ENCODE data around the gene RADIL.
"Not testable (repeated sequence)": the region's sequence is repeated elsewhere in the genome, so short reads cannot be mapped to it uniquely, and the experiment has no call there.

RADIL gene

GRCh38 chr7:4816419-4817080 is 67.0 kb downstream of the RADIL start:
- in situ Hi-C loops (cut with MboI; ENCODE audit: low sequenced_read_pairs) = no loop called here

- in situ Hi-C loops (cut with MboI; ENCODE audit: low sequenced_read_pairs) = no loop called here
Observed at GRCh38 chr7:4815609-4816418, 67.7 kb downstream of the RADIL start.

GRCh38 chr7:4815121-4815520 is 68.4 kb downstream of the RADIL start:
- in situ Hi-C loops (cut with MboI; ENCODE audit: low sequenced_read_pairs) = no loop called here

- in situ Hi-C loops (cut with MboI; ENCODE audit: low sequenced_read_pairs) = no loop called here
Observed at GRCh38 chr7:4814433-4814832, 69.1 kb downstream of the RADIL start.

GRCh38 chr7:4809666-4810065 is 73.8 kb downstream of the RADIL start:
- in situ Hi-C loops (cut with MboI; ENCODE audit: low sequenced_read_pairs) = no loop called here

DNA sequence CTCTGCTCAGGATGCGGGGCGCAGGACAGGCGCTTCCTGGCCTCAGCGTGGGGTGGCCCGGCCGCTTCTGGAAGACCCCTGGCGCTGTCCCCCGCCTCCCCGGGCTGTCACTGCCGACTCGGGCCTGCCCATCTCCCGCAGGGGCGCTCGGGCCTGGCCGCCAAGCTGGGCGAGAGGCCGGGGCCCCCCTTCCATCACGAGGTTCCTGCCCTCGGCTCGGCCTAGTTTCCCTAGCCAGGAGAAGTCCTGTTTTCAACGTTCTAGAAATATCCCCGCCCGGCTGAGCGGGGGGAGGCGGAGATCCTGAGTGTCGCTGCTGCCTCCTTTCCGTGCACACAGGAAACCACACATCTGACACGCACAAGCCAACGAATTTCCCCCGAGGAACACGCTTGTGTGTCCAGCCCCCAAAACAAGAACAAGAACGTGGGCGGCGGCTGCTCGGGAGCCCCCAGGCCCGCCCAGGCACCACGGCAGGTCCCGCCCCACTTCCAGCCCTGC is 74.4 kb downstream of the RADIL start:
- in situ Hi-C loops (cut with MboI; ENCODE audit: low sequenced_read_pairs) = no loop called here

GRCh38 chr7:4808565-4808964 is 75.0 kb downstream of the RADIL start:
- in situ Hi-C loops (cut with MboI; ENCODE audit: low sequenced_read_pairs) = no loop called here

GRCh38 chr7:4808026-4808425 is 75.5 kb downstream of the RADIL start:
- in situ Hi-C loops (cut with MboI; ENCODE audit: low sequenced_read_pairs) = no loop called here

DNA sequence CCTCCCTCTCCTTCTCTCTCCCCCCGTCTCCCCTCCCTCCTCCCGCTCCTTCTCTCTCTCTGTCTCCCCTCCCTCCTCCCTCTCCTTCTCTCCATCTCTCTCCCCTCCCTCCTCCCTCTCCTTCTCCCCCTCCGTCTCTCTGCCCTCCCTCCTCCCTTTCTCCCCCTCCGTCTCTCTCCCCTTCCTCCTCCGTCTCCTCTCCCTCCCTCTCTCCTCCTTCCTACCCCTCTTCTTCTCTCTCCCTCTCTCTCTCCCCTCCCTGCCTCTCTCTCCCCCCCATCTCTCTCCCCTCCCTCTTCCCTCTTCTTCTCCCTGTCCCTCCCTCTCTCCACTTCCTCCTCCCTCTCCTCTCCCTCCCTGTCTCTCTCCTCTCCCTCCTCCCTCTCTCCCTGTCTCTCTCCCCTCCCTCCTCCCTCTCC is 75.9 kb downstream of the RADIL start:
- in situ Hi-C loops (cut with MboI; ENCODE audit: low sequenced_read_pairs) = no loop called here

- in situ Hi-C loops (cut with MboI; ENCODE audit: low sequenced_read_pairs) = no loop called here
Observed at GRCh38 chr7:4806983-4807597, 76.4 kb downstream of the RADIL start.

- in situ Hi-C loops (cut with MboI; ENCODE audit: low sequenced_read_pairs) = no loop called here
Observed at GRCh38 chr7:4805984-4806300, 77.6 kb downstream of the RADIL start.

GRCh38 chr7:4805110-4805983 is 78.2 kb downstream of the RADIL start:
- in situ Hi-C loops (cut with MboI; ENCODE audit: low sequenced_read_pairs) = no loop called here

GRCh38 chr7:4803397-4804241 is 79.9 kb downstream of the RADIL start:
- in situ Hi-C loops (cut with MboI; ENCODE audit: low sequenced_read_pairs) = no loop called here

GRCh38 chr7:4802577-4802976 is 80.9 kb downstream of the RADIL start:
- in situ Hi-C loops (cut with MboI; ENCODE audit: low sequenced_read_pairs) = not testable (repeated sequence)

DNA sequence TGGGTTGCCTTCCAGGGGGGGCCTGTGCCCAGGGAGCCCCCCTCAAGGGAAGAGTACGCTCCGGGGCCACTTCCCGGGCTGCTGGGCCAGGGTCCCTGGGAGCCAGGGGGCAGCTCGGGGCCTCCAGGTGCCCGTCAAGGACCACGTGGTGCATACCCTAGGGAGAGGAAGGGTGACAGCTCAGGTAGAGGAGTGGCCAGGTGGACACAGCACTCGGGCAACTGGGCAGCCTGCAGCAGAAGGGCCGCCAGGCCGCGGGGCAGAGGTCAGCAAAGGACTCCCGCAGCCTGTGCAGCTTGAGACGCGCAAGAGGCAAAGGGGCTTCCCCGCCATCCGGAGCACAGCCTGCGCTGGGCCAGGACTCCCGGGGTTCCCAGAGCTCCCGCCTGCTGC is 81.7 kb downstream of the RADIL start:
- in situ Hi-C loops (cut with MboI; ENCODE audit: low sequenced_read_pairs) = no loop called here

- in situ Hi-C loops (cut with MboI; ENCODE audit: low sequenced_read_pairs) = no loop called here
Observed at GRCh38 chr7:4800926-4801838, 82.3 kb downstream of the RADIL start.

GRCh38 chr7:4800487-4800886 is 83.0 kb downstream of the RADIL start:
- in situ Hi-C loops (cut with MboI; ENCODE audit: low sequenced_read_pairs) = no loop called here

- in situ Hi-C loops (cut with MboI; ENCODE audit: low sequenced_read_pairs) = no loop called here
Observed at GRCh38 chr7:4799508-4800268, 83.8 kb downstream of the RADIL start.

Measured in HL-60/S4 (cell line).